Measurements from ENCODE around the gene VWA8.

GRCh38 chr13:41546372-41547190 lies 414.3 kb downstream of the VWA8 start:
- TF ChIP-seq, protein P1, sequence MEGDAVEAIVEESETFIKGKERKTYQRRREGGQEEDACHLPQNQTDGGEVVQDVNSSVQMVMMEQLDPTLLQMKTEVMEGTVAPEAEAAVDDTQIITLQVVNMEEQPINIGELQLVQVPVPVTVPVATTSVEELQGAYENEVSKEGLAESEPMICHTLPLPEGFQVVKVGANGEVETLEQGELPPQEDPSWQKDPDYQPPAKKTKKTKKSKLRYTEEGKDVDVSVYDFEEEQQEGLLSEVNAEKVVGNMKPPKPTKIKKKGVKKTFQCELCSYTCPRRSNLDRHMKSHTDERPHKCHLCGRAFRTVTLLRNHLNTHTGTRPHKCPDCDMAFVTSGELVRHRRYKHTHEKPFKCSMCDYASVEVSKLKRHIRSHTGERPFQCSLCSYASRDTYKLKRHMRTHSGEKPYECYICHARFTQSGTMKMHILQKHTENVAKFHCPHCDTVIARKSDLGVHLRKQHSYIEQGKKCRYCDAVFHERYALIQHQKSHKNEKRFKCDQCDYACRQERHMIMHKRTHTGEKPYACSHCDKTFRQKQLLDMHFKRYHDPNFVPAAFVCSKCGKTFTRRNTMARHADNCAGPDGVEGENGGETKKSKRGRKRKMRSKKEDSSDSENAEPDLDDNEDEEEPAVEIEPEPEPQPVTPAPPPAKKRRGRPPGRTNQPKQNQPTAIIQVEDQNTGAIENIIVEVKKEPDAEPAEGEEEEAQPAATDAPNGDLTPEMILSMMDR (IDR thresholded peaks at IDR 0.05): no peak
- TF ChIP-seq POLR2A (IDR thresholded peaks at IDR 0.05): no peak
